Activated CD8-positive, alpha-beta T cell treated with anti-CD3 and anti-CD28 coated beads for 36 hours (primary cell): ENCODE data around the gene SPTBN1. TPM values are rescaled to one million over a fixed set of nuclear protein-coding genes. Genes with fewer than 3 reads are reported as not detected.

Source experiments
- ATAC-seq: fragments of 200-7000 bp; cut with Tn5 transposase; one replicate; pipeline ENCODE4 v1.10.0; 2021; ENCODE audit warnings: mild to moderate bottlenecking, moderate library complexity
- CTCF ChIA-PET: fragments of 350-600 bp; sonication (Branson Sonifier 250); formaldehyde crosslinking; loops from one replicate; lab custom pipeline; 2021; ENCODE audit warnings: antibody characterized with exemption; lab: Charles Lee
- POLR2A ChIA-PET: fragments of 350-600 bp; sonication (Branson Sonifier 250); formaldehyde crosslinking; loops from one replicate; lab custom pipeline; 2021; ENCODE audit warnings: antibody characterized with exemption; lab: Charles Lee
- DNase-seq: peaks from one replicate; pipeline ENCODE4 v3.0.0-alpha.2; 2020
- H3K27ac Mint-ChIP-seq: one replicate; pipeline ENCODE4 v1.8.0; 2021; ENCODE audit warnings: mild to moderate bottlenecking, mixed read lengths
- H3K27me3 Mint-ChIP-seq: one replicate; pipeline ENCODE4 v1.8.0; 2021; ENCODE audit warnings: mixed read lengths
- H3K36me3 Mint-ChIP-seq: one replicate; pipeline ENCODE4 v1.8.0; 2021; ENCODE audit warnings: low read depth, mixed read lengths
- H3K4me1 Mint-ChIP-seq: one replicate; pipeline ENCODE4 v1.8.0; 2021; ENCODE audit warnings: low read depth, mixed read lengths
- H3K4me3 Mint-ChIP-seq: one replicate; pipeline ENCODE4 v1.8.0; 2021; ENCODE audit warnings: mild to moderate bottlenecking, moderate library complexity, mixed read lengths
- H3K9me3 Mint-ChIP-seq: one replicate; pipeline ENCODE4 v1.8.0; 2021; ENCODE audit warnings: mixed read lengths
- CTCF ChIP-seq: fragments of 200-600 bp; IDR thresholded peaks from one replicate; pipeline ENCODE4 v1.8.0; 2022; ENCODE audit warnings: antibody characterized with exemption, mild to moderate bottlenecking
- intact Hi-C: fragments of 100-400 bp; cut with micrococcal nuclease; formaldehyde crosslinking; loops from one replicate; pipeline ENCODE4 v1.10.0; 2022
- total RNA-seq, 2 experiments: library from RNA; stranded (reverse); gene quantifications; one replicate each; pipeline ENCODE4 v1.2.3, GENCODE V29; 2021

SPTBN1 gene
- total RNA-seq, 2 experiments from 2014 or later = 91.8 to 91.9 TPM

DNA sequence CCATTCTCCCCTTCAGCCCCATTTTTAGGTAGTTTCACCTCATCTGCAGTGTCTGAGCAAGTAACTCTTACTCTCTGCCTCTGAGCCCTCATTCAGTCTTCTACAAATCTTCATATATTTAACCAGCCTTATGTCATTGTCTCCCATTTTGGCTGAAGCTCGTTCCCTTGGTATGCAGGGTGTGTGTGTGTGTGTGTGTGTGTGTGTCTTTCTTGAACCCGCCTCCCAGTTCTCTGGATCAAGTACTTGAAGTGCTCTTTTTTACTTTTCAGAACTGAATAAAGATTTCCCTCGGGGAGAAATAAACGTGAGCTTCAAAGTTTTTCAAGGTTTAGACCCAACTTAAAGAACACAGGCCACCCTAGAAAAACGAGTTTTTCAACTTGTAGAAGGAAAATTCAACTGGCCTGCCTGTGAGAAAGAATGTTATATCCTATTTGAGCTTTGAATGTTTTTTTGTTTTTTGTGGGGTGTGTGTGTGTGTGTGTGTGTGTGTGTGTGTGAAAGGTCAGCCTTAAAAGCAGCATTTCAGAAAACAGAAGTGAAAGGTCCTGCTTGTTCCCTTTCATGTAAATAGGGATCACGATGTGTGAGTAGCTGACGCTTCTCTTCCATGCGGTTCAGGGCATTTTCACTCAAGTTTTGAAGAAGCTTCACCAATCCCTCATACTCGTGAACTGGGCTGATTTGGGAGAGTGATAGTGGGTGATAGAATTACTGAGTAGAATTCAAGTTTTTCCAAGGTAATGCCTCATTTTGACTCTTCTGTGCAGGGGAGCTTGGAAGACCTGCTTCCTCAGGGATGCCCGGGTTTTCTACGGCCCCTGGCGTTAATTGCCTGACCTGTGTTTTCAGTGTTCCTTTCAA, 216.7 kb downstream of the SPTBN1 start:
- POLR2A ChIA-PET = interaction anchor here (0.6 to 1.5 kb wide), 5 partner anchors 9 to 101 kb away, joined by 3 to 7 read pairs (median 3); no protein-coding TSS in a partner anchor
- Mint-ChIP-seq H3K4me1 (peaks cover 14% of the 10 kb centered on the region), H3K27ac (peak overlapping the region; percentile 46), H3K36me3 (peaks cover 10% of the 10 kb centered on the region), H3K27me3 (peaks cover 17% of the 10 kb centered on the region), H3K4me3 (no peak overlapping the region), H3K9me3 (no peaks in the 10 kb centered on the region)
- TF ChIP-seq CTCF = no peak
- no peak for DNase-seq
- CTCF ChIA-PET = interaction anchor here (0.6 to 8.7 kb wide), 4 partner anchors 8 to 959 kb away, joined by 3 to 106 read pairs (median 12); no protein-coding TSS in a partner anchor
- peak; percentile 7 for ATAC-seq
- intact Hi-C loops = no loop called here

DNA sequence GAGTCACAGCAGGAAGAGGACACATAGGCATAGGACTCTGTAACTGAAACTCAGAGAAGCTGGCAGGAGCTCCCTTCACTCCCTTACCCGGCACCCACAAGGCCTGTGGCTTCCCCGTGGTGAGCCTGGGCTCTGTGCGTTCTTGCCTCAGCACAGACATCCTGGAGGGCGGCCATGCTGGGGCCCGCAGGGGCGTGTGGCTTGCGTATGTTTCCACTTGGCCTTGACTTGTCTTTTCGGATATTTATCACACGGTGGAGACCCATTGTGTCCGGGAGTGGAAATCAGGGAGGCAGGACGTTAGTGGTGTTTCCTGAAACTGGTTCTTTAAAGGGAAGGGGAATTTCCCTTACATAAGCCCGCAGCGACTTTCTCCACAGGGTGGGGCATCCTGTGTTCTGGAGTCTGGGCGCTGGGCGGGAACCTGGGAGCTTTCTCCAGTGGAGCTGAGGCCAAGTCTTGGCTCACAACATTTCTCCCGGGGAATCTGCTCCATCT, 217.4 kb downstream of the SPTBN1 start:
- H3K9me3 Mint-ChIP-seq = no peaks in the 10 kb centered on the region
- DNase-seq = peak; percentile 82
- ChIA-PET POLR2A (interaction anchor here (0.6 to 1.5 kb wide), 4 partner anchors 10 to 15 kb away, joined by 3 to 7 read pairs (median 4); no protein-coding TSS in a partner anchor), CTCF (interaction anchor here (0.6 to 8.7 kb wide), 3 partner anchors 9 to 958 kb away, joined by 5 to 106 read pairs (median 20); no protein-coding TSS in a partner anchor)
- H3K4me3 Mint-ChIP-seq = no peak overlapping the region
- no peak for TF ChIP-seq CTCF
- H3K4me1 Mint-ChIP-seq = peaks cover 14% of the 10 kb centered on the region
- peak; percentile 84 for ATAC-seq
- intact Hi-C loops = no loop called here
- H3K27me3 Mint-ChIP-seq = peaks cover 17% of the 10 kb centered on the region
- H3K36me3 Mint-ChIP-seq = peaks cover 5% of the 10 kb centered on the region
- H3K27ac Mint-ChIP-seq = peak overlapping the region; percentile 46

DNA sequence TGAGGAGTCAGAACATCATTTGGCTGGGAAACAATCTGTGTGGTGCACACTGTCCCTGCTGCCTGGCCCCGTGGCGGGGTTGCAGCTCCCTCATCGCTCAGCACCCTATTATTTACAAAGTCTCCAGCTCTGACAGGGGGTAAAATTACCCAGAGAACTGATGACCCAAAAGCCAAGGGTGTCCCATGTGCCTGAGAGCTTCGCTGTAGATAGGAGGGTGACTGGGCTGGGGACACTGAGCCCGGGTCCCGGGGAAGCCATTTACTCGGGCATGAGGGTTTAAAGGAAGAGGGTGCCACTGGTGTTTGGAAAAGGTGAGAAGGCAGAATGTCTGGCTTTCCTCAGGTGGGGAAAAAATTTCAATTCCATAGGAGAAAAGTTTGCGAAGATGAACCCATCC, 219.2 kb downstream of the SPTBN1 start:
- TF ChIP-seq CTCF = no peak
- DNase-seq (no peak), ATAC-seq (no peak)
- peaks cover 2% of the 10 kb centered on the region for H3K36me3 Mint-ChIP-seq
- H3K27me3 Mint-ChIP-seq = peaks cover 23% of the 10 kb centered on the region
- peaks cover 19% of the 10 kb centered on the region for H3K4me1 Mint-ChIP-seq
- CTCF ChIA-PET = interaction anchor here (1.3 to 8.7 kb wide), 4 partner anchors 10 to 33 kb away, joined by 5 to 106 read pairs (median 21); no protein-coding TSS in a partner anchor
- no peak overlapping the region for H3K27ac Mint-ChIP-seq
- no peaks in the 10 kb centered on the region for H3K9me3 Mint-ChIP-seq
- POLR2A ChIA-PET = interaction anchor here (0.7 to 1.3 kb wide), 2 partner anchors 10 to 78 kb away, joined by 3 to 7 read pairs; no protein-coding TSS in a partner anchor
- no peak overlapping the region for H3K4me3 Mint-ChIP-seq
- intact Hi-C loops = no loop called here

DNA sequence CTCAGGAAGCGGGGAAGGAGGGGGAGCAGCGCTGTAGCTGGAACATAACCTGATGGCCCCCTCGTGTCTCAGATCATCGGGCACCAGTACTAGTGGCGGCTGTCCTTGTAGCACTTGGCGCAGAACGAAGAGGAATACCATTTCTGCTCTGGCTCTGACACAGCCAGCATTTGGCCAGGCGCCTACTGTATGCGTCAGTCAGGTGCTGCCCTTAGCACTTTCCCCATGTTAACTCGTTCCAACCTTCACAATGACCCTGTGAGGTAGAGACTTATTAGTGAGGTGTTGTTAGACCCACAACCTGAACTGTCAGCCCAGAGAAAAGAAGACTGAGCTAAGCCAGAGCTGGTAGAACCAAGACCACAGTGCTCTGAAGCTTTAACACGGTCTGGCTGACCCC, 219.6 kb downstream of the SPTBN1 start:
- intact Hi-C loops = no loop called here
- no peak for TF ChIP-seq CTCF

More for the DNA sequence above, 219.6 kb downstream of the SPTBN1 start:
- no peak overlapping the region for H3K4me3 Mint-ChIP-seq
- ATAC-seq = no peak
- peaks cover 24% of the 10 kb centered on the region for H3K27me3 Mint-ChIP-seq
- CTCF ChIA-PET = interaction anchor here (1.3 to 8.7 kb wide), 4 partner anchors 11 to 33 kb away, joined by 5 to 106 read pairs (median 21); no protein-coding TSS in a partner anchor
- no peaks in the 10 kb centered on the region for H3K9me3 Mint-ChIP-seq
- H3K36me3 Mint-ChIP-seq = no peaks in the 10 kb centered on the region
- H3K27ac Mint-ChIP-seq = no peak overlapping the region
- no peak for DNase-seq
- POLR2A ChIA-PET = interaction anchor here (0.7 to 1.3 kb wide), 2 partner anchors 10 to 79 kb away, joined by 3 to 7 read pairs; no protein-coding TSS in a partner anchor
- H3K4me1 Mint-ChIP-seq = peaks cover 24% of the 10 kb centered on the region
